Right lung (tissue), 5 donors: ENCODE data around the gene ZNF132. TPM values are rescaled to one million over a fixed set of nuclear protein-coding genes. Genes with fewer than 3 reads are reported as not detected.
"Not testable (repeated sequence)": the region's sequence is repeated elsewhere in the genome, so short reads cannot be mapped to it uniquely, and the experiment has no call there.

Experiments used
- DNase-seq, 2 donors: peaks; one replicate each; pipeline ENCODE4 v3.0.0-alpha.2; 2013
- polyA plus RNA-seq, 5 donors: library from polyadenylated mRNA; unstranded; fragments of 120-200 nt; gene quantifications; one replicate each; pipeline versions ENCODE4 v1.2.1 to v1.2.3, GENCODE V29; 2013; ENCODE audit warnings: inconsistent platforms in 1 of 5, low replicate concordance in 1 of 5; ENCODE audit not compliant: insufficient read length in 5 of 5, insufficient read depth in 1 of 5

Gene ZNF132
- polyA plus RNA-seq, 5 donors, result 7.8 to 11.3 (median 10.7) TPM

GRCh38 chr19:58408152-58409009 is 31.6 kb downstream of the ZNF132 start, which contains the start of gene ZNF584:
Gene ZNF584, plus strand, starts transcription at chr19:58408649. Its CDS starts 499 bp downstream, at chr19:58409148.
- peak; percentile 94 to 96 for DNase-seq

- DNase-seq, result no peak
Measured at GRCh38 chr19:58407658-58408151, 32.2 kb downstream of the ZNF132 start.

- DNase-seq, result no peak
Measured at GRCh38 chr19:58406818-58407657, 32.9 kb downstream of the ZNF132 start.

- DNase-seq, result not testable (repeated sequence)
Measured at GRCh38 chr19:58403920-58404478, 36.0 kb downstream of the ZNF132 start.

- no peak for DNase-seq
Measured at GRCh38 chr19:58401840-58402421, 38.0 kb downstream of the ZNF132 start.

GRCh38 chr19:58400916-58401839 is 38.8 kb downstream of the ZNF132 start:
- DNase-seq, result peak; percentile 100

- no peak for DNase-seq
Measured at GRCh38 chr19:58400316-58400915, 39.5 kb downstream of the ZNF132 start.

- DNase-seq, result no peak
Measured at GRCh38 chr19:58399903-58400302, 40.0 kb downstream of the ZNF132 start.

- no peak for DNase-seq
Measured at GRCh38 chr19:58398545-58398944, 41.4 kb downstream of the ZNF132 start.

- DNase-seq, result no peak
Measured at GRCh38 chr19:58398087-58398486, 41.9 kb downstream of the ZNF132 start.

- DNase-seq, result no peak
Measured at GRCh38 chr19:58397533-58398037, 42.4 kb downstream of the ZNF132 start.

- DNase-seq, result no peak
Measured at GRCh38 chr19:58396691-58397532, 43.0 kb downstream of the ZNF132 start.

- no peak for DNase-seq
Measured at GRCh38 chr19:58395979-58396627, 43.9 kb downstream of the ZNF132 start.

GRCh38 chr19:58395220-58395978 is 44.6 kb downstream of the ZNF132 start, which contains the start of gene RNF225:
Gene RNF225, plus strand, starts transcription at chr19:58395656. Its CDS starts 434 bp downstream, at chr19:58396090.
- DNase-seq, result no peak

- DNase-seq, result no peak
Measured at GRCh38 chr19:58394821-58395219, 45.1 kb downstream of the ZNF132 start.

- no peak for DNase-seq
Measured at GRCh38 chr19:58393725-58394033, 46.3 kb downstream of the ZNF132 start.

- no peak for DNase-seq
Measured at GRCh38 chr19:58392945-58393724, 46.8 kb downstream of the ZNF132 start.
